Thoracic aorta (tissue), 2 donors: ENCODE results near the gene NCOA3. TPM values are rescaled to one million over a fixed set of nuclear protein-coding genes. Genes with fewer than 3 reads are reported as not detected.

Source experiments
- ATAC-seq: fragments of 150-250 bp; one replicate; pipeline ENCODE4 v1.8.0; 2017; ENCODE audit warnings: low read depth; ENCODE audit not compliant: insufficient number of reproducible peaks, low FRiP score
- DNase-seq: peaks from one replicate; pipeline ENCODE4 v3.0.0-alpha.2; 2020; ENCODE audit warnings: low spot score
- H3K27ac ChIP-seq, 2 donors: fragments of 200-600 bp; sonication (generic); 1 replicate in 1 of 2; 2 replicates in 1 of 2; pipeline ENCODE4 v1.5.1; 2016; ENCODE audit warnings: mild to moderate bottlenecking in 2 of 2, moderate library complexity in 2 of 2
- H3K27me3 ChIP-seq: fragments of 200-600 bp; sonication (generic); replicated peaks from 2 replicates; pipeline ENCODE4 v1.6.0; 2016; ENCODE audit warnings: mild to moderate bottlenecking; ENCODE audit not compliant: insufficient read depth
- H3K36me3 ChIP-seq: fragments of 200-600 bp; sonication (generic); one replicate; pipeline ENCODE4 v1.5.1; 2016
- H3K4me1 ChIP-seq, 2 donors: fragments of 200-600 bp; sonication (generic); 1 replicate in 1 of 2; 2 replicates in 1 of 2; pipeline versions ENCODE4 v1.5.1 to v1.6.0; 2016; ENCODE audit warnings: low read depth in 2 of 2, mild to moderate bottlenecking in 1 of 2; ENCODE audit not compliant: control insufficient read depth in 1 of 2
- H3K4me3 ChIP-seq: fragments of 200-600 bp; sonication (generic); 2 replicates; pipeline ENCODE4 v1.5.1; 2016; ENCODE audit warnings: mild to moderate bottlenecking
- H3K9me3 ChIP-seq: fragments of 200-600 bp; sonication (generic); 2 replicates; pipeline ENCODE4 v1.5.1; 2016
- total RNA-seq, 2 donors: library from RNA; depleted of rRNA; stranded (reverse); fragments of >200 nt; gene quantifications; one replicate each; pipeline versions ENCODE4 v1.1.0 to v1.2.3, GENCODE V29; 2016
- TF ChIP-seq, protein P1 (sequence below): fragments of 200-600 bp; sonication (generic); IDR thresholded peaks from one replicate; pipeline ENCODE4 v1.5.1; 2019; ENCODE audit warnings: antibody characterized with exemption

NCOA3 gene
- total RNA-seq, 2 donors from 2014 or later, result 44.3 to 68.1 TPM

DNA sequence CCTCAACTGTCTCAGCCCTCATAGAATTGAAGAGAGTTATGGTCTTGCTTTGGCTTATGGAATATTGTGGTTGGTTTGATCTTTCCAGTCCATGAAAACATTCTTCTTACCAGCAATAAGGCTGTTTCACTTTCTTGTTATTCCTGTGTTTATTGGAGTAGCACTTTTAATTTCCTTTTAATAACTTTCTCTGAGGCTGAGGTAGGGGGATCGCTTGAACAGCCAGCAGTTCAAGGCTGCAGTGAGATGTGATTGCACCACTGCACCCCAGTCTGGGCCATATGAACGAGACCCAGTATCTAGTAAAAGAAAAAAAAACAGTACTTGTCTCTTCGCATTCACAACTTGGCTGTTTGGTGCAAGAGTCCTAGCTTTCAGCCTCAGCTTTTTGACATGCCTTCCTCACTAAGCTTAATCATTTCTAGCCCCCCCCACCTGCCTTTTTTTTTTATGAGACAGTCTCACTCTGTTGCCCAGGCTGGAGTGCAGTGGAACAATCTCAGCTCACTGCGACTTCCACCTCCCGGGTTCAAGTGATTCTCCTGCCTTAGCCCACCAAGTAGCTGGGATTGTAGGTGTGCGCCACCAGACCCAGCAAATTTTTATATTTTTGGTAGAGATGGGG, 70.5 kb downstream of the NCOA3 start:
- peaks cover 37 to 38% of the 10 kb centered on the region in 2 donors for H3K4me1 ChIP-seq
- ATAC-seq, result no peak
- no peak overlapping the region for H3K27ac ChIP-seq

DNA sequence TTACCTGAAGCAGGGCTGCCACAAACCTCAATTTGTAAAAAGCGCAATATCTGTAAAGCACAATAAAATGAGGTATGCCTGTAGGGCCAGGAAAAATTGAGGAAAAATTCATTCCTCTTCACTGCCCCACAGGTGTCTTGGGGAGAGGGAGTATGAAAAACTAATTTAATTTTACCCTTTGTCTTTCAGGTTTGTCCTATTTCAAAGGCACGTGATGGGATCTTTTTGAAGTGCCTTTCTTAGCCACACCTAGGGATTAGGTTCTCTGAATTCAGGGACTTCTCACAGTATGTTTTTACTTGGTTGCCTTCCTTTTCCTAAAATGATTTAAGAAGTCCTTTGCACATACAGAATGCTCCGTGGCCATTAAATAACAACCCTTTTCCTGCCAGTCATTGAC, 71.9 kb downstream of the NCOA3 start:
- ATAC-seq (no peak), DNase-seq (no peak)
- Histone ChIP-seq H3K4me1 (peaks cover 35 to 39% of the 10 kb centered on the region in 2 donors), H3K36me3 (no peaks in the 10 kb centered on the region), H3K9me3 (peaks cover 10% of the 10 kb centered on the region), H3K4me3 (no peak overlapping the region), H3K27me3 (no peaks in the 10 kb centered on the region), H3K27ac (peak overlapping the region in 1 of 2 donors; percentile 16)
- TF ChIP-seq, protein P1, sequence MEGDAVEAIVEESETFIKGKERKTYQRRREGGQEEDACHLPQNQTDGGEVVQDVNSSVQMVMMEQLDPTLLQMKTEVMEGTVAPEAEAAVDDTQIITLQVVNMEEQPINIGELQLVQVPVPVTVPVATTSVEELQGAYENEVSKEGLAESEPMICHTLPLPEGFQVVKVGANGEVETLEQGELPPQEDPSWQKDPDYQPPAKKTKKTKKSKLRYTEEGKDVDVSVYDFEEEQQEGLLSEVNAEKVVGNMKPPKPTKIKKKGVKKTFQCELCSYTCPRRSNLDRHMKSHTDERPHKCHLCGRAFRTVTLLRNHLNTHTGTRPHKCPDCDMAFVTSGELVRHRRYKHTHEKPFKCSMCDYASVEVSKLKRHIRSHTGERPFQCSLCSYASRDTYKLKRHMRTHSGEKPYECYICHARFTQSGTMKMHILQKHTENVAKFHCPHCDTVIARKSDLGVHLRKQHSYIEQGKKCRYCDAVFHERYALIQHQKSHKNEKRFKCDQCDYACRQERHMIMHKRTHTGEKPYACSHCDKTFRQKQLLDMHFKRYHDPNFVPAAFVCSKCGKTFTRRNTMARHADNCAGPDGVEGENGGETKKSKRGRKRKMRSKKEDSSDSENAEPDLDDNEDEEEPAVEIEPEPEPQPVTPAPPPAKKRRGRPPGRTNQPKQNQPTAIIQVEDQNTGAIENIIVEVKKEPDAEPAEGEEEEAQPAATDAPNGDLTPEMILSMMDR, result no peak

More for the DNA sequence above, 70.5 kb downstream of the NCOA3 start:
- TF ChIP-seq, protein P1, result no peak
- DNase-seq, result no peak
- H3K9me3 ChIP-seq, result peaks cover 10% of the 10 kb centered on the region
- H3K27me3 ChIP-seq, result no peaks in the 10 kb centered on the region
- H3K4me3 ChIP-seq, result no peak overlapping the region
- no peaks in the 10 kb centered on the region for H3K36me3 ChIP-seq

DNA sequence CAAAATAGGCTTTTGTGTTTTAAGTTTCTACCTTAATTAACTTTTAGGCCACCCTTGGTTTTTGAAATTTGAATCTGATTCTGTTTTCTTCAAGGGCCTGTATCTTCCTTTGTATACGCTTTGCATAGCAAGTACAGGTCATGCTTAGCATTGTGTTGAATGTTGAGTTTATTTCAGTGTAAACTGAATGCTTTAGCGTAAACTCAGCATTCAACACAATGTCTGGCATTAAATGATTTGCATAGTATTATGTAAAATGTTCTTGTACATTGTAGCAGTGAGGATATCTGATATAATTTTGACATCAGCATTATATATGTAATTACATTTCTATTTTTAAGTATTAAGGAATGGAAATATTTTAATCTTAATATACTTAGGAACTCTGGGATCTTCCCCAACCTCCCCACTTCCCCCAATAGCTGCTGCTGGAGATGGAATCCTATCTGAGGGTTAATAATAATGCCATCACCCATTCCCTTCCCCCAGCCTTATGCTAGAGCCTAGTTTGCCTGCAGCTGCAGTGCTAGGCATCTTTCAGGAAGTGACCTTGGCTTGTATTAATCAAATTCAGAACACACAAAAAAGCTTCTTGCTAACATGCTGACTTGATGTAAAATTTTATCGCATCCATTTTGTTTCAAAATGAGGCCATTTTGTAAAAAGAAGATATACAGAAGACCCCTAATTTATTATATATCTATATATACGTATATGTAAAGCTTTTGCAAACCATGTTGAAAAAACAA, 73.1 kb downstream of the NCOA3 start:
- Histone ChIP-seq H3K27ac (no peak overlapping the region), H3K4me1 (peaks cover 37 to 48% of the 10 kb centered on the region in 2 donors)

DNA sequence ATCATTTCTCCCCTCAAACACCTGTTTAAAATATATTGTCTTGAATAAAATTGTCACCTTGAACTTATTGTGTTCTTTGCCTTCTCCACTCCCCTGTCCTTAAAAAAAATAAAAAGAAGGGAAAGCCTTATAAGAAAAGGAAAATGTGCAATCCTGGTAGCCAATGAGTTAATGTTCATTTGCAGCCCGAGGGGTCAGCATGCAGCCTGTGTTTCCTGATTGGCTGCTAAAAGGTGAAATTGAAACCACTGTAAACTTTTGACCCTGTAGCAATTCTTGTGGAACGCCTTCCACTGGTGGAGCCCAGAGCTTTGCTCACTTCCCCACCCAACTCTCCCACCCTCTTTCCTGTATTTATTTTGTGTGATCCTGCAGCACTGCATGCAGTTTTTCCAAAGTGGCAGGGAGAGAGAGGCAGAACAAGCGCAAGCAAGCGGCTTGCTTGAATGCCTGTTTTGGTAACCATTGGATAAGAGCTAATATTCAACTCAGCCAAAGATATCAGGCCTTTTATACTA, 74.9 kb downstream of the NCOA3 start:
- Histone ChIP-seq H3K4me1 (peaks cover 37 to 52% of the 10 kb centered on the region in 2 donors), H3K4me3 (peak overlapping the region; percentile 36), H3K9me3 (peaks cover 3% of the 10 kb centered on the region), H3K36me3 (no peaks in the 10 kb centered on the region), H3K27me3 (no peaks in the 10 kb centered on the region), H3K27ac (peak overlapping the region; percentile 6 to 34)
- no peak for ATAC-seq
- TF ChIP-seq, protein P1, result no peak
- DNase-seq, result no peak

More for the DNA sequence above, 73.1 kb downstream of the NCOA3 start:
- no peak for DNase-seq
- H3K36me3 ChIP-seq, result no peaks in the 10 kb centered on the region
- H3K4me3 ChIP-seq, result no peak overlapping the region
- H3K27me3 ChIP-seq, result no peaks in the 10 kb centered on the region
- no peak for ATAC-seq
- TF ChIP-seq, protein P1, result no peak
- H3K9me3 ChIP-seq, result peaks cover 10% of the 10 kb centered on the region

DNA sequence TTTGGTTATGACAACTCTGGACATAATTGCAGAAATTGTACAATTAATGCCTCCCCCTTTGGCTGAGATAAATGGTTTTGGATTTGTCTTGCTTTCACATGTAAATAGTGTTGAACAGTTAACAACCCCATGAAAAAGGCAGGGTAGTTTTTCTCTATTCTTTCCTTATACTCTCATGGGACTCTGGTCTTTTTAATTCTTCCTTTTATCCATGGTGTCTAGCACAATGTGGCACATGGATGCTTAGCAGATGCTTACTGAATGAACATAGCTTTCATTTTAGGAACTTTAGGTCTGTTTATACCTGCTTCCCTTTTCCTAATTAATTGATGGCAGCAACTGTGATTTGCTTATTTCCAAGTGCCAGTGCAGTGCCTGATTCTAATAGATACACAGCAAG, 75.6 kb downstream of the NCOA3 start:
- H3K4me1 ChIP-seq, result peaks cover 37 to 52% of the 10 kb centered on the region in 2 donors
- ATAC-seq (no peak), DNase-seq (no peak)
- H3K27me3 ChIP-seq, result no peaks in the 10 kb centered on the region
- peak overlapping the region; percentile 36 for H3K4me3 ChIP-seq
- no peaks in the 10 kb centered on the region for H3K9me3 ChIP-seq
- H3K27ac ChIP-seq, result peak overlapping the region; percentile 6 to 34
- TF ChIP-seq, protein P1, result no peak
- H3K36me3 ChIP-seq, result no peaks in the 10 kb centered on the region
